Chondrocyte (in vitro differentiated cells): ENCODE data around the gene BASP1. TPM values are rescaled to one million over a fixed set of nuclear protein-coding genes. Genes with fewer than 3 reads are reported as not detected.

Experiments
- DNase-seq: peaks from one replicate; pipeline ENCODE4 v3.0.0; 2021; ENCODE audit warnings: mixed read lengths, low spot score
- H3K27ac Mint-ChIP-seq: one replicate; pipeline ENCODE4 v1.8.0; 2021; ENCODE audit warnings: mild to moderate bottlenecking, moderate library complexity, mixed read lengths; ENCODE audit not compliant: unreplicated experiment
- H3K27me3 Mint-ChIP-seq: 2 replicates; pipeline ENCODE4 v1.8.0; 2021; ENCODE audit warnings: low read depth, mixed read lengths
- H3K36me3 Mint-ChIP-seq: 2 replicates; pipeline ENCODE4 v1.8.0; 2021; ENCODE audit warnings: low read depth, mixed read lengths
- H3K4me1 Mint-ChIP-seq: 2 replicates; pipeline ENCODE4 v1.8.0; 2021; ENCODE audit warnings: low read depth, mild to moderate bottlenecking, mixed read lengths
- H3K4me3 Mint-ChIP-seq: one replicate; pipeline ENCODE4 v1.8.0; 2021; ENCODE audit warnings: mild to moderate bottlenecking, moderate library complexity, mixed read lengths; ENCODE audit not compliant: unreplicated experiment
- H3K9me3 Mint-ChIP-seq: 2 replicates; pipeline ENCODE4 v1.8.0; 2021; ENCODE audit warnings: low read depth, mixed read lengths
- total RNA-seq: library from RNA; stranded (reverse); gene quantifications from 3 replicates; pipeline ENCODE4 v1.2.1, GENCODE V29; 2021
- TF ChIP-seq, protein P1 (sequence below): fragments of 200-600 bp; sonication (generic); IDR thresholded peaks from 2 replicates; pipeline ENCODE4 v1.5.0; 2021; ENCODE audit warnings: antibody characterized with exemption, mild to moderate bottlenecking, moderate library complexity

The BASP1 gene
- total RNA-seq, 1 donor from 2014 or later: 181 TPM

DNA sequence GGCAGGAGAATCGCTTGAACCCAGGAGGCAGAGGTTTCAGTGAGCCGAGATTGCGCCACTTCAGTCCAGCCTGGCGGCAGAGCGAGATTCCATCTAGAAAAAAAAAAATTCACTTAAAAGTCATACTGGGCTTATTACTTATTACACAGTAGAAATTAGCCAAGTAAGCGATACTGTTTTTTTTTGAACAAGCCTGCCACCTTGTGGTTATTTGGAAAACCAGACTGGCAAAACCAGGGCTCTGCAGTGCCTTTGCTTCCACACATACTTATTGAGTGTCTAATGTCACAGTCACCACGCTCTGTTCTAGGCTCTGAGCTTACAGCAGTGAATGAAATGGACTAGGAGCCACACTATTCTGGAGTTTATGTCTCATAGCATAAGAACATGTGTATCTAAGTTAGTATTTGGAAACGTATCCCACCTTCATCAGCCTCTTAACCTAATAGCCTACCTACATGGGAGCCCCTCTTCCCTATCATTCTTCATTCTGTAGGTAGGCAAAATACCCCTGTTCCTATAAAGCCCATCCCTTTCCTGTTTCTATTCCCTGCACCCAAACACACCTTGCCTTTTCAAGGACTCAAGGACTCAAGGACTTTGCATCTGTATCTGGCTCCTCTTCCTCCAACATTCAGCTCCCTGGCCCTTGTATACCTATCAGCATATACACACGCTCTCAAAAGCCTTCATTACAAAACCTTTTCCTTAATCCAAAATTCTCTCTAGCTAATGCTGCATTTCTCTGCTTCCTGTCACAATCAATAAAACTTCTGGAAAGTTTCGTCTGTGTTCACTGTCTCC, 13.9 kb upstream of the BASP1 start:
- Mint-ChIP-seq H3K4me3 (no peak overlapping the region), H3K36me3 (no peaks in the 10 kb centered on the region), H3K27me3 (peaks cover 4% of the 10 kb centered on the region), H3K27ac (no peak overlapping the region), H3K4me1 (peaks cover 5% of the 10 kb centered on the region), H3K9me3 (peaks cover under 1% of the 10 kb centered on the region)
- no peak for DNase-seq
- TF ChIP-seq, protein P1, sequence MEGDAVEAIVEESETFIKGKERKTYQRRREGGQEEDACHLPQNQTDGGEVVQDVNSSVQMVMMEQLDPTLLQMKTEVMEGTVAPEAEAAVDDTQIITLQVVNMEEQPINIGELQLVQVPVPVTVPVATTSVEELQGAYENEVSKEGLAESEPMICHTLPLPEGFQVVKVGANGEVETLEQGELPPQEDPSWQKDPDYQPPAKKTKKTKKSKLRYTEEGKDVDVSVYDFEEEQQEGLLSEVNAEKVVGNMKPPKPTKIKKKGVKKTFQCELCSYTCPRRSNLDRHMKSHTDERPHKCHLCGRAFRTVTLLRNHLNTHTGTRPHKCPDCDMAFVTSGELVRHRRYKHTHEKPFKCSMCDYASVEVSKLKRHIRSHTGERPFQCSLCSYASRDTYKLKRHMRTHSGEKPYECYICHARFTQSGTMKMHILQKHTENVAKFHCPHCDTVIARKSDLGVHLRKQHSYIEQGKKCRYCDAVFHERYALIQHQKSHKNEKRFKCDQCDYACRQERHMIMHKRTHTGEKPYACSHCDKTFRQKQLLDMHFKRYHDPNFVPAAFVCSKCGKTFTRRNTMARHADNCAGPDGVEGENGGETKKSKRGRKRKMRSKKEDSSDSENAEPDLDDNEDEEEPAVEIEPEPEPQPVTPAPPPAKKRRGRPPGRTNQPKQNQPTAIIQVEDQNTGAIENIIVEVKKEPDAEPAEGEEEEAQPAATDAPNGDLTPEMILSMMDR: peak; percentile 92

DNA sequence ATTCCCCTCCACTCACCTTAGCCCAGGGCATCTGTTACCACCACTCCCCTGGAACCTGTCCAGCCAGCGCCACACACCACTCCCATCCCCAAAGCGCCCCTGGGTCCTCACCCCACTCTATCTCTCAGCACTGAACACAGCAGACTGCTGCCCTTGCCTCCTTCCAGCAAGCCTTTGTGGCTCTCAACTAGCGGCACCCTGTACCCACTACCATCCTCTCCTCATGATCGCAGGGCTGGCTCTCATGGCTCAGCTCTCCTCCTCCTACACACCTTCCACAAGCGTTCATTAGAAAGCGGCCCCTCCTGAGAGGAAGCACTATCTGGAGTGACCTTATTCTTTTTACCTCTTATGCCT, 13.3 kb upstream of the BASP1 start:
- peaks cover 5% of the 10 kb centered on the region for H3K4me1 Mint-ChIP-seq
- TF ChIP-seq, protein P1: no peak
- no peaks in the 10 kb centered on the region for H3K9me3 Mint-ChIP-seq
- H3K27me3 Mint-ChIP-seq: peaks cover 4% of the 10 kb centered on the region
- no peak overlapping the region for H3K4me3 Mint-ChIP-seq
- H3K27ac Mint-ChIP-seq: no peak overlapping the region
- no peak for DNase-seq
- no peaks in the 10 kb centered on the region for H3K36me3 Mint-ChIP-seq

DNA sequence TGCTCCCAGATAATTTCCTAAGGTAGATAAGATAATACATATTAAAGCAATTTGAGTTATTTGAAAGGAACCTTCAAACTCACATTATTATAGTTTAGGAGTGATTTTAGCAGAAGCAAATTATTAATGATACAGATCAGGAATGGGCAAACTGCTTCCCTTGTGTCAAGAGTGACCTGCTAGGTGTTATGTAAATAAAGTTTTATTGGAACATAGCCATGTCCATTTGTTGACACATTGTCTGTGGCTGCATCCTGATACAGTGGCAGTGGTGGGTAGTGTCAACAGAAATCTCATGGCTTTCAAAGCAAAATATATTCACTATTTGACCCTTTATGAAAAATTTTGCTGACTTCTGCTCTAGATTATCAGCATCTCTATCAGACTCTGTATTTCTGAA, 11.4 kb upstream of the BASP1 start:
- peaks cover 4% of the 10 kb centered on the region for H3K27me3 Mint-ChIP-seq
- peaks cover 5% of the 10 kb centered on the region for H3K4me1 Mint-ChIP-seq
- H3K27ac Mint-ChIP-seq: no peak overlapping the region
- H3K4me3 Mint-ChIP-seq: no peak overlapping the region
- no peaks in the 10 kb centered on the region for H3K9me3 Mint-ChIP-seq
- TF ChIP-seq, protein P1: no peak
- H3K36me3 Mint-ChIP-seq: no peaks in the 10 kb centered on the region
- no peak for DNase-seq

DNA sequence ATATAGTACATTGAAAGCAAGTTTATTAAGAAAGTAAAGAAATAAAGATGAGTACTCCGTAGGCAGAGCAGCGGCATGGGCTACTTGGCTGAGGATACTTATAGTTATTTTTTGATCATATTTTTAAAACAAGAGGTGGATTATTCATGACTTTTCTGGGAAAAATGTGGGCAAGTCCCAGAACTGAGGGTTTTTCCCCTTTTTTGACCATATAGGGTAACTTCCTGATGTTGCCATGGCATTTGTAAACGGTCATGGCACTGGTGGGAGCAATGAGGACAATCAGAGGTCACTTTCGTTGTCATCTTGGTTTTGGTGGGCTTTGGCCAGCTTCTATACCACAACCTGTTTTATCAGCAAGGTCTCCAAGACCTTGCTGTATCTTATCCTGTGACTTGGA, 5.2 kb upstream of the BASP1 start:
- Mint-ChIP-seq H3K27ac (no peak overlapping the region), H3K36me3 (no peaks in the 10 kb centered on the region), H3K27me3 (no peaks in the 10 kb centered on the region), H3K9me3 (no peaks in the 10 kb centered on the region), H3K4me1 (peaks cover 15% of the 10 kb centered on the region), H3K4me3 (no peak overlapping the region)
- no peak for DNase-seq
- TF ChIP-seq, protein P1: no peak

DNA sequence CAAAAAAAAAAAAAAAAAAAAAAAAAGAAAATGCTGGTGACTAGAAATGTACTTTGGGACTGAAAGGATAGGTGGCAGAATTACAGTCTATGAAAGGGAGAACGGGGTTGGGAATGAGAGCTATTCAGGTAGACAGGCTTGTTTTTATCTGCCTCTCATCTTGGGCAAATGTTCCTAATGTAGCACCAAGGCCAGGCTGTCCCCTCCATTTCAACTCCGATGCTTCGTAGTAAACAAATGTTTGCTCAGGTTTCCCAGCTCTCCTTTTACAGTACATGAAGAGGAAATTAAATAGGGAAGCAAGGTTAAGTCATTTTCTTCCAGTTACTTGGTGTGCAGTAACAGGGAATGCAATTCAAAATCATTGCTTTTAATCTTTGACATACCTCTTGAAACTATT, 4.4 kb upstream of the BASP1 start:
- H3K4me1 Mint-ChIP-seq: peaks cover 15% of the 10 kb centered on the region
- H3K36me3 Mint-ChIP-seq: no peaks in the 10 kb centered on the region
- H3K9me3 Mint-ChIP-seq: no peaks in the 10 kb centered on the region
- no peak for DNase-seq
- H3K27ac Mint-ChIP-seq: no peak overlapping the region
- H3K27me3 Mint-ChIP-seq: no peaks in the 10 kb centered on the region
- TF ChIP-seq, protein P1: peak; percentile 14
- H3K4me3 Mint-ChIP-seq: no peak overlapping the region
